Measurements from ENCODE around the gene KCNQ1. TPM values are rescaled to one million over a fixed set of nuclear protein-coding genes. Genes with fewer than 3 reads are reported as not detected.

Gene KCNQ1
- total RNA-seq, 1 experiment from 2014 or later: 10.7 TPM

- Histone ChIP-seq H3K27ac (ENCODE audit: low read depth, low read length) (no peak overlapping the region), H3K79me2 (ENCODE audit: insufficient read depth, low read length) (no peaks in the 10 kb centered on the region), H3K4me3 (replicated peaks in 1 of 2; ENCODE audit: low read depth in 1 of 2, low read length in 2 of 2) (no peak overlapping the region), H4K20me1 (ENCODE audit: insufficient read depth) (no peaks in the 10 kb centered on the region), H3K4me1 (ENCODE audit: control insufficient read depth in 1 of 2, insufficient read depth in 2 of 2, low read length in 2 of 2) (peaks cover under 1 to 2% of the 10 kb centered on the region in 2 experiments; a peak in 1 of 4 replicates), H3K9me3 (ENCODE audit: control insufficient read depth in 1 of 2, insufficient read depth in 1 of 2, low read depth in 1 of 2, low read length in 2 of 2) (no peaks in the 10 kb centered on the region), H3K9ac (ENCODE audit: low read length) (no peak overlapping the region), H3K9me2 (ENCODE audit: insufficient read depth) (no peaks in the 10 kb centered on the region), H3K27me3 (ENCODE audit: insufficient read depth, low read length) (no peaks in the 10 kb centered on the region), H3K36me3 (ENCODE audit: control insufficient read depth in 1 of 2, insufficient read depth in 2 of 2, low read length in 2 of 2) (no peaks in the 10 kb centered on the region), H3K4me2 (ENCODE audit: low read length) (no peak overlapping the region), H2AFZ (ENCODE audit: low read depth, low read length, poor library complexity, severe bottlenecking) (no peak overlapping the region)
- no peak for TF ChIP-seq EGR1 (IDR thresholded peaks at IDR 0.05; ENCODE audit: low read depth)
- ATAC-seq (no peak), DNase-seq (ENCODE audit: low read depth, low spot score) (no peak)
- CTCF ChIA-PET: no interaction called here
- RAD21 ChIA-PET (ENCODE audit: low non-redundant PET in 1 of 2, low total read pairs in 2 of 2, uncharacterized antibody in 2 of 2, unreplicated experiment in 2 of 2): no interaction called here
- no TSS peak for BruUV-seq (replicated peaks)
- intact Hi-C loops (cut with micrococcal nuclease): no loop called here
- POLR2A ChIA-PET: no interaction called here
These were observed 425.0 kb downstream of the KCNQ1 start for GRCh38 chr11:2869561-2870427.

GRCh38 chr11:2870460-2870859, 425.7 kb downstream of the KCNQ1 start:
- no peaks in the 10 kb centered on the region for H3K9me2 ChIP-seq (ENCODE audit: insufficient read depth)
- no peak overlapping the region for H2AFZ ChIP-seq (ENCODE audit: low read depth, low read length, poor library complexity, severe bottlenecking)
- no peak overlapping the region for H3K9ac ChIP-seq (ENCODE audit: low read length)
- ChIA-PET RAD21 (ENCODE audit: low non-redundant PET in 1 of 2, low total read pairs in 2 of 2, uncharacterized antibody in 2 of 2, unreplicated experiment in 2 of 2) (no interaction called here), CTCF (no interaction called here), POLR2A (no interaction called here)
- H3K36me3 ChIP-seq (ENCODE audit: control insufficient read depth in 1 of 2, insufficient read depth in 2 of 2, low read length in 2 of 2): no peaks in the 10 kb centered on the region
- no peaks in the 10 kb centered on the region for H3K27me3 ChIP-seq (ENCODE audit: insufficient read depth, low read length)
- H3K9me3 ChIP-seq (ENCODE audit: control insufficient read depth in 1 of 2, insufficient read depth in 1 of 2, low read depth in 1 of 2, low read length in 2 of 2): no peaks in the 10 kb centered on the region
- H3K27ac ChIP-seq (ENCODE audit: low read depth, low read length): no peak overlapping the region
- no TSS peak for BruUV-seq (replicated peaks)
- no peaks in the 10 kb centered on the region for H3K79me2 ChIP-seq (ENCODE audit: insufficient read depth, low read length)
- no peaks in the 10 kb centered on the region for H4K20me1 ChIP-seq (ENCODE audit: insufficient read depth)
- H3K4me3 ChIP-seq (replicated peaks in 1 of 2; ENCODE audit: low read depth in 1 of 2, low read length in 2 of 2): no peak overlapping the region
- TF ChIP-seq FOSL1 (IDR thresholded peaks at IDR 0.05; ENCODE audit: low read depth): no peak
- TF ChIP-seq YY1 (IDR thresholded peaks at IDR 0.05; ENCODE audit: extremely low read depth, insufficient replicate concordance, low read depth, low read length): no peak
- no peak for TF ChIP-seq SIN3A (IDR thresholded peaks at IDR 0.05; ENCODE audit: low read depth)
- TF ChIP-seq POLR2AphosphoS5 (IDR thresholded peaks at IDR 0.05; ENCODE audit: low read depth, low read length): no peak
- no peak for TF ChIP-seq ATF3 (IDR thresholded peaks at IDR 0.05)
- no peak for TF ChIP-seq TCF7L2 (IDR thresholded peaks at IDR 0.05; ENCODE audit: borderline replicate concordance, extremely low read depth, insufficient read depth, insufficient read length)
- peak in 2 of 3 experiments; percentile 36; a peak in 4 of 6 replicates for TF ChIP-seq CTCF (IDR thresholded peaks at IDR 0.05 in 2 of 3, conservative IDR thresholded peaks at IDR 0.05 in 1 of 3; ENCODE audit: borderline replicate concordance in 1 of 3, insufficient read depth in 1 of 3, low read depth in 2 of 3, low read length in 2 of 3)
- H3K4me2 ChIP-seq (ENCODE audit: low read length): no peak overlapping the region
- intact Hi-C loops (cut with micrococcal nuclease): no loop called here
- ATAC-seq: peak; percentile 73
- no peak for DNase-seq (ENCODE audit: low read depth, low spot score)
- H3K4me1 ChIP-seq (ENCODE audit: control insufficient read depth in 1 of 2, insufficient read depth in 2 of 2, low read length in 2 of 2): 0 out of 4 replicates have a peak, but pooled peaks cover 0 to 2% of the 10 kb centered on the region in 2 experiments
